Liver (tissue), 9 donors: ENCODE data around the gene DNAJA4. TPM values are rescaled to one million over a fixed set of nuclear protein-coding genes. Genes with fewer than 3 reads are reported as not detected.

Experiments
- DNase-seq: peaks from one replicate; pipeline ENCODE4 v3.0.0-alpha.2; 2017; ENCODE audit warnings: low spot score
- H3K27ac ChIP-seq, 2 donors: one replicate each; pipeline ENCODE4 v1.7.0; 2013; ENCODE audit warnings: inconsistent platforms in 2 of 2, low read length in 2 of 2, control low read depth in 1 of 2, low read depth in 1 of 2, mild to moderate bottlenecking in 1 of 2
- H3K27me3 ChIP-seq, 4 donors: one replicate each; pipeline versions ENCODE4 v1.6.1 to v1.7.0; 2013; ENCODE audit warnings: low read length in 3 of 4, inconsistent platforms in 1 of 4, mild to moderate bottlenecking in 1 of 4, moderate library complexity in 1 of 4; ENCODE audit not compliant: control insufficient read depth in 4 of 4, insufficient read depth in 4 of 4
- H3K36me3 ChIP-seq, 4 donors: one replicate each; pipeline versions ENCODE4 v1.6.1 to v1.7.0; 2013; ENCODE audit warnings: low read length in 3 of 4, mild to moderate bottlenecking in 3 of 4, low read depth in 1 of 4, moderate library complexity in 1 of 4; ENCODE audit not compliant: control insufficient read depth in 4 of 4, insufficient read depth in 3 of 4
- H3K4me1 ChIP-seq, 4 donors: one replicate each; pipeline versions ENCODE4 v1.6.1 to v1.7.0; 2013; ENCODE audit warnings: low read length in 3 of 4, mild to moderate bottlenecking in 3 of 4, moderate library complexity in 1 of 4; ENCODE audit not compliant: control insufficient read depth in 4 of 4, insufficient read depth in 4 of 4
- H3K4me3 ChIP-seq, 3 donors: one replicate each; pipeline versions ENCODE4 v1.6.1 to v1.7.0; 2013; ENCODE audit warnings: low read length in 3 of 3, control low read depth in 1 of 3, low read depth in 1 of 3, mild to moderate bottlenecking in 1 of 3
- H3K9ac ChIP-seq, 2 donors: one replicate each; pipeline ENCODE4 v1.7.0; 2013; ENCODE audit warnings: low read length in 2 of 2, mild to moderate bottlenecking in 2 of 2, moderate library complexity in 2 of 2, control low read depth in 1 of 2, low read depth in 1 of 2
- H3K9me3 ChIP-seq, 4 donors: one replicate each; pipeline versions ENCODE4 v1.6.1 to v1.7.0; 2013; ENCODE audit warnings: low read length in 3 of 4; ENCODE audit not compliant: control insufficient read depth in 4 of 4
- ATF3 ChIP-seq: IDR thresholded peaks from 2 replicates; pipeline ENCODE4 v1.6.1; 2016; ENCODE audit warnings: antibody characterized with exemption
- EGR1 ChIP-seq, 2 donors: IDR thresholded peaks; 2 replicates each; pipeline ENCODE4 v1.6.1; 2016 to 2018; ENCODE audit warnings: antibody characterized with exemption in 2 of 2, low read depth in 2 of 2
- FOXA1 ChIP-seq: IDR thresholded peaks from 2 replicates; pipeline ENCODE4 v1.6.1; 2016; ENCODE audit warnings: antibody characterized with exemption
- FOXA2 ChIP-seq: IDR thresholded peaks from 2 replicates; pipeline ENCODE4 v1.6.1; 2016; ENCODE audit warnings: antibody characterized with exemption
- HNF4A ChIP-seq, 2 donors: conservative IDR thresholded peaks; 2 replicates each; pipeline ENCODE4 v1.6.1; 2016; ENCODE audit warnings: antibody characterized with exemption in 2 of 2, mild to moderate bottlenecking in 2 of 2
- HNF4G ChIP-seq: IDR thresholded peaks from 2 replicates; pipeline ENCODE4 v1.6.1; 2016; ENCODE audit warnings: antibody characterized with exemption
- RAD21 ChIP-seq, 2 donors: IDR thresholded peaks; 2 replicates each; pipeline ENCODE4 v1.6.1; 2016; ENCODE audit warnings: antibody characterized with exemption in 2 of 2, mild to moderate bottlenecking in 2 of 2
- REST ChIP-seq: IDR thresholded peaks from 2 replicates; pipeline ENCODE4 v1.6.1; 2016; ENCODE audit warnings: antibody characterized with exemption, mild to moderate bottlenecking
- RXRA ChIP-seq, 2 donors: IDR thresholded peaks; 2 replicates each; pipeline ENCODE4 v1.6.1; 2017 to 2018; ENCODE audit warnings: antibody characterized with exemption in 2 of 2, mild to moderate bottlenecking in 1 of 2
- SP1 ChIP-seq: IDR thresholded peaks from 2 replicates; pipeline ENCODE4 v1.6.1; 2018; ENCODE audit warnings: antibody characterized with exemption, mild to moderate bottlenecking
- TAF1 ChIP-seq: conservative IDR thresholded peaks from 2 replicates; pipeline ENCODE4 v1.6.1; 2016; ENCODE audit warnings: antibody characterized with exemption, mild to moderate bottlenecking
- YY1 ChIP-seq: IDR thresholded peaks from 2 replicates; pipeline ENCODE4 v1.6.1; 2016; ENCODE audit warnings: antibody characterized with exemption, mild to moderate bottlenecking
- ZBTB33 ChIP-seq: IDR thresholded peaks from 2 replicates; pipeline ENCODE4 v1.6.1; 2016; ENCODE audit warnings: antibody characterized with exemption
- WGBS: extraction: QIAGEN DNeasy Blood & Tissue Kit; methylation state at CpG from one replicate; pipeline ENCODE4 v1.1.7; 2013; 5-methylcytosine and 5-hydroxymethylcytosine counted together
- polyA plus RNA-seq, 2 donors: library from polyadenylated mRNA; stranded (reverse) in 1 of 2; unstranded in 1 of 2; fragments of 200-250 nt in 1 of 2; fragments of >200 nt in 1 of 2; fragmentation: Nextera tagmentation in 1 of 2; extraction: Ambion mirVana in 1 of 2; gene quantifications; one replicate each; pipeline versions ENCODE4 v1.2.1 to v1.2.3, GENCODE V29; 2013 to 2015
- total RNA-seq, 2 donors: library from RNA; depleted of rRNA; stranded (reverse); fragments of >200 nt; gene quantifications; one replicate each; pipeline ENCODE4 v1.2.3, GENCODE V29; 2014
- donor health status: healthy.
- donor health status: healthy.
- donor health status: healthy.
- donor health status: healthy.
- donor health status: healthy.

The DNAJA4 gene
- total and polyA plus RNA-seq, 4 donors: 0.93 to 79.0 (median 2.0) TPM

- Histone ChIP-seq H3K9ac (no peak overlapping the region), H3K27me3 (no peaks in the 10 kb centered on the region), H3K4me1 (no peaks in the 10 kb centered on the region), H3K4me3 (no peak overlapping the region), H3K27ac (no peak overlapping the region), H3K9me3 (no peaks in the 10 kb centered on the region), H3K36me3 (no peaks in the 10 kb centered on the region)
- TF ChIP-seq FOXA2 (no peak), RXRA (IDR thresholded peaks at IDR 0.05) (no peak), REST (no peak), ATF3 (no peak), EGR1 (IDR thresholded peaks at IDR 0.05; ENCODE audit: low read depth in 2 of 2) (no peak), ZBTB33 (no peak), TAF1 (no peak), HNF4G (no peak), FOXA1 (no peak), HNF4A (conservative IDR thresholded peaks at IDR 0.05) (no peak), SP1 (no peak), RAD21 (IDR thresholded peaks at IDR 0.05) (no peak)
- WGBS: 78% methylated on average over 17 of the region's 17 CpGs
- DNase-seq: no peak
Observed at GRCh38 chr15:78316283-78317083, 52.1 kb downstream of the DNAJA4 start.

- Histone ChIP-seq H3K4me1 (no peaks in the 10 kb centered on the region), H3K4me3 (no peak overlapping the region), H3K9ac (no peak overlapping the region), H3K27ac (no peak overlapping the region), H3K36me3 (no peaks in the 10 kb centered on the region), H3K9me3 (no peaks in the 10 kb centered on the region), H3K27me3 (no peaks in the 10 kb centered on the region)
- 86% methylated on average over 8 of the region's 8 CpGs for WGBS
- no peak for DNase-seq
- TF ChIP-seq YY1 (no peak), TAF1 (no peak), RAD21 (IDR thresholded peaks at IDR 0.05) (no peak), SP1 (no peak)
Observed at GRCh38 chr15:78317145-78317836, 52.9 kb downstream of the DNAJA4 start.
